GM10266 (cell line): Measurements from ENCODE around the gene KDM5A.

Source experiments
- DNase-seq: peaks from one replicate; pipeline ENCODE4 v3.0.0; 2012; ENCODE audit errors: extremely low spot score
- TF ChIP-seq, protein P1 (sequence below): IDR thresholded peaks from 2 replicates; pipeline ENCODE4 v1.5.1; 2012; ENCODE audit warnings: mild to moderate bottlenecking, low read depth; ENCODE audit not compliant: control insufficient read depth, insufficient read depth; ENCODE audit errors: missing control alignments

KDM5A gene

DNA sequence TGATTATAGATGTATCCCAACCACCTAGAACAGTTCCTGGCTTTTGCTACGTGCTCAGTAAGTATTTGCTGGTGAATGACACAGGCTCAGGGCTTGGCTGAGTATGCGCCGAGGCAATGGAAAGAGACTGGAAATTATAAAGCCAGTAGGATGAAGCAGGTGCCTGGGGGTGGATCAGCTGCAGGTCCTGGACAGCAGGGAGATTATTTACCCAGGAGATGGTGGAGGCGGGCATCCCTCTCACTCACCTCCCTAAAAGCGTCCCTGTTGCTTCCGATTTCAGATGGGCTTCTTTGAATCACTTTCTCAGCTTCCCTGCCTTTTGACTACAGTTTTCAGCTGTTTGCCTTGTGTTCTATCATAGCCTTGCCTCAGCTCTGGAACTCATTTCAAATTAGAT lies 132.9 kb downstream of the KDM5A start:
- DNase-seq, result no peak
- TF ChIP-seq, protein P1, sequence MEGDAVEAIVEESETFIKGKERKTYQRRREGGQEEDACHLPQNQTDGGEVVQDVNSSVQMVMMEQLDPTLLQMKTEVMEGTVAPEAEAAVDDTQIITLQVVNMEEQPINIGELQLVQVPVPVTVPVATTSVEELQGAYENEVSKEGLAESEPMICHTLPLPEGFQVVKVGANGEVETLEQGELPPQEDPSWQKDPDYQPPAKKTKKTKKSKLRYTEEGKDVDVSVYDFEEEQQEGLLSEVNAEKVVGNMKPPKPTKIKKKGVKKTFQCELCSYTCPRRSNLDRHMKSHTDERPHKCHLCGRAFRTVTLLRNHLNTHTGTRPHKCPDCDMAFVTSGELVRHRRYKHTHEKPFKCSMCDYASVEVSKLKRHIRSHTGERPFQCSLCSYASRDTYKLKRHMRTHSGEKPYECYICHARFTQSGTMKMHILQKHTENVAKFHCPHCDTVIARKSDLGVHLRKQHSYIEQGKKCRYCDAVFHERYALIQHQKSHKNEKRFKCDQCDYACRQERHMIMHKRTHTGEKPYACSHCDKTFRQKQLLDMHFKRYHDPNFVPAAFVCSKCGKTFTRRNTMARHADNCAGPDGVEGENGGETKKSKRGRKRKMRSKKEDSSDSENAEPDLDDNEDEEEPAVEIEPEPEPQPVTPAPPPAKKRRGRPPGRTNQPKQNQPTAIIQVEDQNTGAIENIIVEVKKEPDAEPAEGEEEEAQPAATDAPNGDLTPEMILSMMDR, result no peak

DNA sequence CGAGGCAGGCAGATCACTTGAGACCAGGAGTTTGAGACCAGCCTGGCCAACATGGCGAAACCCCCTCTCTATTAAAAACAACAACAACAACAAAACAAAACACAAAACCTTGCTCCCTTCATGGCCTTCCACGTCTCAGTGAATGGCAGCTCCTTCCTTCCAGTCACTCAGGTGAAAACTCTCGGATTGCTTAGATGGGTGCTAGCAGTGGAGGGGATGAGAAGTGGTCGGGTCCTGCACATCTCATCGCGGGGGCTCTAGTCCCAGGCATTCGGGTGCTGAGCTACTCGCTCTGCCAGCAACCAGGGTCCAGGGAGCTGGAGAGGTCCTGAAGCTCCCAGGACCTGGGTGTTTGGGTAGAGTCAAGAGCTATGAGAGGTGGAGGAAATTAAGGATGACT lies 134.2 kb downstream of the KDM5A start:
- DNase-seq, result no peak
- TF ChIP-seq, protein P1, result no peak

GRCh38 chr12:254039-254438 lies 135.1 kb downstream of the KDM5A start:
- TF ChIP-seq, protein P1, result no peak
- no peak for DNase-seq

DNA sequence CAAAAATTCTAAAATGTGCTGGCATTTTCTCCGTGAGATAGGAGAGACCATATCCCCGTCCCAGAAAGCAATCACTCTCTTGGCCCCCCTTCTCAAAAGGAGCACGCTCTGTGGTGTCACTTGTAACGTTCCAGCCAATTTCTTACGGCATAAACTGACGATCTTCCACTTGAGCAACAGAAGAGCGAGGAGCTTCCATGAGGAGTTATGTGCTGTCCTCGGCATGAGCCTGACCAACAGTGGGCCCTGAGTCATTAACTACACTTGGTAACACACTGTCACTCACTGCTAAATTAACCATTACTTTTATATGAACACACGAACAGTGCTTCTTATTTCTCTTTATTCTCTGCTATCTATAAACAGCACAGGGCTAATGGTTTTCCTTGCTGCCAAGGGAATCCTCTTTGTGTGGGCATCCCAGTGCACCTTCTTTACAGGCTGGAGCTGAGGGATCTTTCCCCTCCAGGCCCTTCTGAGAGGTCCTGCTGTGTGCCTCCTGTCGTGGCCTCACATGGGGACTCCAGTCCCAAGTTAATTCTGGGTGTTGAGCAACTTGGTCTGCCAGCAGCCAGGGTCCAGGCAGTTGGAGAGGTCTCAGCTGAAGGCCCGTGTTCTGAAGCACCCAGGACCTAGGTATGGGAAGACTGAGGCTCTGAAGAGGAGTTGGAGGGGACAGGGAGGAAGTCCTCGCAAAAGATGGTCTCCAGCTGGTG lies 135.8 kb downstream of the KDM5A start:
- TF ChIP-seq, protein P1, result no peak
- no peak for DNase-seq

DNA sequence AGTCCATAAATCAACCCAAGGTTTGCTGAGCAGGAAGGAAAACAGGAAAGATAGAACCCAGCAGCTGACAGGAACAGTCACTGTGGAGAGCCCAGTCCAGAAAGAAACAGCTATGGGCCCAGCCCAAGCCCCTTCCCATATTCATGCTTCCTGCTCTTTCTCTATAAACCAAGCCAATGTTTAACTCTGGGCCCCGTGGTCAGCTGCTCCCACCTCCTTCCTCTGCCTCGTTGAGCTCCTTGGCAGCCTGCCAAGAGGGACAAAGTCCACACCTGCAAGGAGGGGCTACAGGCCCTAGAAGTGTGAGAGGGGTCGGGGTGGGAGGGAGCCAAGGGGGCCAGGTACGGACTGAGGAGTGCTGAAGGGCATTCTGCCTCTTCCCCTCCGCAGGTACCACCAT lies 136.5 kb downstream of the KDM5A start:
- no peak for DNase-seq
- TF ChIP-seq, protein P1, result no peak

- TF ChIP-seq, protein P1, result no peak
- no peak for DNase-seq
Observed at GRCh38 chr12:247271-247670, 141.8 kb downstream of the KDM5A start.

DNA sequence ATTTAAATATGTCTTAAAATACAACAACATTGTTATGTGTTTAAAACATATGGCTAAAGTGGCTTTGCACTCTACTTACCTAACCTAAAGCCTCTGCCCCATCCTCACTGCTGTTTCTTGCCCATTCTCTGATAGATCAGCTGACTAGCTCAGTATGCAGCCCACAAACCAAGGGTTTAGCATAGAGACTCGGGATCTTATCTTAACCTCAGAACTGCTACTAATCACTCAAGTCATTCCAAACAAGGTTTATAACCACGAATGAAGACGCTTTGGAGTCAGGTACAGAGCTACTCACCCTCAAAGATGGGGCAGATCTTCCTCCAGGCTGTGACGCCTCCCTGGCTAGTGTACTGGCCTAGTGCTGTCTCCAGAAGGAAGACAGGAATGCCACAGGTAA lies 145.7 kb downstream of the KDM5A start:
- DNase-seq, result no peak
- TF ChIP-seq, protein P1, result no peak
